ENCODE data around the gene TP53AIP1.

The TP53AIP1 gene

GRCh38 chr11:128942817-128943427 is at the start of gene TP53AIP1:
TSS of gene TP53AIP1 (minus strand) at chr11:128942871. CDS start at chr11:128937818, 5,053 bp downstream.
- DNase-seq: peak; percentile 61

DNA sequence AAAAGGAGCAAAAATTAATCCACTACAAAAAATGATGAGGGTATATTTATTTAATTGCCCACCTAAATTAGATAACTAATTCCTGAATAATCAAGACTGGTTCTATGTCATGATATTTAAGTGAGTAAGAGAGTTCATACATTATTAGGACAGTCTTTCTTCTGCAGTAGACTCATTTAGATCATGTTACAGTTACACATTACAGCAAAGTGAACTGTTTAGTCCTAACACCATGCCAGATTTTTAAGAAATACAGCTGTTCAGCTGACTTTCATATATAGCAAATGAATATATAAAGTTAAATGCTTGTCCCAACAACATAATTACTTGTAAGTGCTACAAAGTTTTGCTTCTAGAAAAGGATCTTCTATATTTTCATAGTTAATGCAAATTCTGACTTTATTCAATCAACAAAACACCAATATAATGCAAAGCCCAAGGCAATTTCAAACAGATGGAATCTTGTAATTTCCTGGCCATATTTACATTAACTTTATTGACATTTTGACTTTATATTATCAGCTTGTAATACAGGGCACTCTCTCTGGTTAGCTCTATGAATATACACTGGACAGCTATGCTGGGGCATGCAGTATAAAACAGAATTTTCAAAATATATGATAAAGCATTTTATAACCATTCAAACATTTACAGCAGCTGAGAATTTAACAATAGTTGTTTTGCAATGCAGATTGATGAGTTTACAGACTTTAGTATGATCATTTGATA is 45.7 kb upstream of the TP53AIP1 start:
- no peak for DNase-seq

DNA sequence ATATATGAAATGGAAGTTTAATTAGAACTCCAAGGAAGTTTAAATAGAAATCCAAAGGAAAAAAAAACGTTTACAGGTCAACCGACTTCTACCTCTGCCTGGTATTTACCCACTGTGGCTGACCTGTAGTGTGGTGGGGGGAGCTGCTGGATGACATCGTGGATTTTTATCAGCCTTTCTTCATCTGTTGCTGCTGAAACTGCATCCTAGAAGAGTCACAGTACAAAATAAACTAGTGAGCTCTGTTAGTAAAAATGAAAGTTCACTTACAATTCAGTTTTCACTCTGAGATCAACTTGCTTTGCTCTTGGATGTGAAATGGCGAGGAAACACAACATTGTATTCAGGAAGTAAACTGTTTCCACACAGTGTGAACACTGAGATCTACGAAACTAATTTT is 43.2 kb upstream of the TP53AIP1 start:
- DNase-seq: no peak

DNA sequence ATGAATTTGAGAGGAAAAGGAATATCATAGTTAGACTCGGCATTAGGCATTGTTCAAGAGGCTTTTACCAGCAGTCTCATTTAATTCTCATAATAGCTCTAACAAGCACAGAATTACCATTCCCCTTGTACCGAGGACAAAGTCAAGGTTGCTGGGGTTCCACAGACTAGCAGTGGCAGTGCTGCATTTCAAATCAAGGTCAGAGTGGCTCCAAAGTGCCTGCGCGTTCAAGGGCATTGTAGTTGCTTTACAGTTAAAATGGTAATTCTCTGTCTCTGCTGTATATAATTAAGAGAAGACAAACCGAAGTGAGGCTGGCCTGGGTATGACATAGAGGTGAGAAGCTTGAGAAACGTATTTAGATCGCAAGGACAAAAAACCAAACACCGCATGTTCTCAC is 40.4 kb upstream of the TP53AIP1 start:
- DNase-seq: no peak

DNA sequence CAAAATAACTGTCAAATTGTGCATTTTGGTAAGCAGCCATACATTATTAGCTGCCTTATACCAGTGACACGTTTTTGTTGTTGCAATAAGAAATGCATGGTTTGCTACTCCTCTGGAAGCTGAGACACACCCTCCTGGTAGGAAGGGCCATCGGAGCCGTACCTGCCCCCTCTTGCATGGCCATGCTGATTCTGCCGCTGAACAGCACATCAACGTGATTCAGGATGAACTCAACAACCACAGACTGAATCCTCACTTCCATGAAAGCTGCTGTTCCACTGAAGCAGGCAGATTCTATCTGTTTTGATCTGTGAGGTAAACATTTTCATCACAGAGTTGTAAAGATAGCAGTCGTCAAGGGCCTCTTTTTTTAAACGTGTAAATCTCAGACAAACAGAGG is 38.6 kb upstream of the TP53AIP1 start:
- DNase-seq: no peak

DNA sequence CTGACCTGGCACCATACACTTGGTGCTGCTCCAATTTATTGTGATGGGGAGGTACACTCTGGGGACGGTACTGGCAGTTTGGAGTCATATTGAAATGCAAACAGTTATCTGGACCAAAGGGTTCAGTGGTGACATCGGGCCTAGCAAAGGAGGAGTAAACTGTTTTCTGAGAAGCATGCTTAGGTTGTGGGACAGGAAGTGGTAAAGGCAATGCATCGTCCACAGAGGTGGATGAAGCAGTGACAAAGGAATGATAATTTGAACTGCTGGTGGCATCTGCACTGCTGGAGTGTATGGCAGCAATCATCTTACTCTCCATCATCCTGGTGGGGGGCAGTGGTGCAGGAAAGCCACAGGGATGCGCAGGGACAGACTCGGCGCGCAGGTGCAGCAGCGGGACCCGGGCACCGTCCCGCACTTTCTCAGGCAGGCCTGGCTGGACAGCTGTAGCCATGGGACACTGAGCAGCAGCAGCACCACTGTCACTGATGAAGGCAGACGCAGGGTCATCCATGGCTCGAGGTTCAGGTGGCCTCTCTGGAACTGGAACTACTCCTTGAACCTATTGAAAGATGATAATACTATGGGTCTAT is 28.0 kb upstream of the TP53AIP1 start:
- DNase-seq: no peak

GRCh38 chr11:128968916-128969315 is 26.2 kb upstream of the TP53AIP1 start:
- no peak for DNase-seq

- no peak for DNase-seq
These were observed 24.9 kb upstream of the TP53AIP1 start for GRCh38 chr11:128967578-128967977.

DNA sequence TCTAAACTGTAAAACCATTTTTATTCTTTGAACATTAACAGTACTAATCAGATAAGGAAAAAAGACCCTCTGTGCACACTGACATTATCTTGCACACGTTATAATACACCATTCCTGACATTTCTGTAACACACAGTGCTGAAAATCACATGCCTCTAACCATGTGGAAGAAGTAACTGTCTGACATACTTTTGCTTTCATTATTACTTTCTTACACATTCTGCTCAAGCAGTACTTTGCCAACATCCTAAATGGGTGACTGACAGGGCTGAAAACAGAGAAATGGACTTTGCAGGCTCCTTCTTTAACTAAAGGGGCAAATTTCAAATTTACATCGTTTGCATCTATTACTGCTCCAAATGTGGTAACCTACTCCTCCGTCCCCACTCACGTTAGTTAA is 22.8 kb upstream of the TP53AIP1 start:
- DNase-seq: no peak

- no peak for DNase-seq
These were observed 21.8 kb upstream of the TP53AIP1 start for GRCh38 chr11:128964463-128964930.

- no peak for DNase-seq
These were observed 21.2 kb upstream of the TP53AIP1 start for GRCh38 chr11:128963744-128964325.

DNA sequence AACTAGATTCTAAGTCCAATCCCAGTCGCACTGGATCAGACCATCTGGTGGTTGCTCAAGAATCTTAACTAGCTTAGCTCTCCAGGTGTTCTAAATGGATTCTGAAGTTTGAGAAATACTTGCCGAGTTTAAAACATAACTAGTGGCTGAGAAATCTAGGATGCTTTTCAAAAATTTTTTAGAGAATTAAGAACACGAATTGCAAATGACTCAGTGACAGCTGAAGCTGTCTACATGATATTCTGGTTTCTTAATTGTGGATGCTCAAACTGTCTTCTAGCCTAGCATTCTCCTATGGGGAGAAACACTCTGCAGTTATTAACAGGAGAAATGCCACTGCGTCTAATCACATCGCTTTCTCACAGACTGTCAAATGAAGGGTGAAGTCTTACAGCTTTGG is 20.2 kb upstream of the TP53AIP1 start:
- no peak for DNase-seq

- DNase-seq: no peak
These were observed 19.0 kb upstream of the TP53AIP1 start for GRCh38 chr11:128961645-128962044.

DNA sequence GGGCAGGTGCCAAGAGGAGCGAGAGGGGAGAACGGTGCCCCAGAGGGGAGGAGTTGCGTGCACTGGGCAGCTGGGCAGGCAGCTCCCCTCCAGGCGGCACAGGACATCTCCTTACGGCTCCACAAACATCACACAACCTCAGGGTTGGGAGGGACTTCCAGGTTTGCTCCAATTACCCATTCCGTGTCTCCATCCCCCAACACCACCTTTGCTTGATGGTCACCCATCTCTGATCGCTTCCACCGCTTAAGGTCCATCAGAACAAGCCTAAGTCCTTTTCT is 14.5 kb upstream of the TP53AIP1 start:
- no peak for DNase-seq

DNA sequence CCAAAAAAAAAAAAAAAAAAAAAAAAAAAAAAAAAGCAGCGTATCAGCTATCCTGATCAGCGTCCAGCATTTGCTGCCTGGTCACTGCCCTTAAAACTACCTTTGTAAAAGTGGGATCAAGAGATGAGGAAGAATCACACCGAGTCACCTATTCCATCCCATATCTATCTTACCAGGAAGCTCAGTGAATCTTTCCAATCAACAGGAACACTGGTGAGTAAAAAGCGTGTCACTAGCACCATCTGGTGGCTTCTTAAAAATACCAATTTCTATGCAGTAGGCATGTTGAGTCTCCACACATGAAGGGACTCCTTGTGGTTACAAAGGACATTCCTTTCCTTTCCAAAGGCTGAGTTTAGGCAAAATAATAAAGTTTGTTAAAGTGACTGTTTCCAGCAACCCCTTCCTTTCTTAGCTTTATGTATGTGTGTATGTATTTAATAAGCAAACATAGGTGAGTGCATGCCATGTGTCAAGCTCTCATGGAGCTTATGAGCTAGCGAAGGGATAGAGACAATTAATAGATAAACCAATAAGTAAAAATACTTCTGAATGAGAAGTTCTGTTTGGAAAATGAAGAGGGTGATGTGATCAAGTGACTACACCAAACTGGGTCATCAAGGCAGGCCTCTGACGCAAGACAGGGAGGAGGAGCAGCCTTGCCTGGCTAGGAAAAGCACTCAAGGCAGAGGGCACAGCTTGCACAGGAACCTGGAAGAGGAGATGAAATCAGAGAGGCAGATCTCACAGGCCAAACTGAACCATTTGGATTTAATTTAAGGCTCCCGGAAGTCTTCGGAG is 13.9 kb upstream of the TP53AIP1 start:
- DNase-seq: peak; percentile 49

DNA sequence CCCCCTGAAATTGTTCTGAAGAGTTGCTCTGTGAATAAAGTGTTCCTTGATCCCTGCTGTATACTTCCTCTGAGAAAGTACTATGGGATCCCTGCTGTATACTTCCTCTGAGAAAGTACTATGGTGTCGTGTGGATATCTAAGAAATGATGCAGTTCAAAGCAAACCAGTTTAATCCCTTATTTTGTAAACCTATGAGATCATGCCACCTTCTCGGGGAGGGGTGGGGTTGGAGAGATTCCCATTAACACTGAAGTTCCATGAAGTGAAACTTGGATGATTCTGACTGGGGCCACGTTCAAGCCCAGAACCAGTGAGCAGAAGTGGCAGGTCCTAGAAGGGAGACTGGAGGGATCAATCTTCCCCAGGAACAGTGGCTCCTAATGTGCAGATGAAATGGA is 13.0 kb upstream of the TP53AIP1 start:
- DNase-seq: no peak

DNA sequence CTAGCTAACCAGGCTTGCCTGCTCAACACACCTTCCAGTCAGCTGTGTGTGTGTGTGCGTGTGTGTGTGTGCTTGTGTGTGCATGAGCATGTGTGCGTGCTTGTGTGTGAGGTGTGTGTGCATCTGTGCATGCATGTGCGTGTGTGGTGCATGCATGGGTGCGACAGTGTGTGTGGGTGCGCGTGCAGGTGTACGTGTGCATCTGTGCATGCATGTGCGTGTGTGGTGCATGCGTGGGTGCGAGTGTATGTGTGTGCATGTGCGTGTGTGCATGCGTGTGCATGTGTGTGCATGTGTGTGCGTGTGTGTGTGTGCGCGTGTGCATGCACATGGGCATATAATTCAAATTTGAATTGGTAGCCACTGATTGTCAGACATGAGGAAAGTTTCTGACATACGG is 10.5 kb upstream of the TP53AIP1 start:
- DNase-seq: no peak

- no peak for DNase-seq
These were observed 7.3 kb upstream of the TP53AIP1 start for GRCh38 chr11:128949791-128950454.

DNA sequence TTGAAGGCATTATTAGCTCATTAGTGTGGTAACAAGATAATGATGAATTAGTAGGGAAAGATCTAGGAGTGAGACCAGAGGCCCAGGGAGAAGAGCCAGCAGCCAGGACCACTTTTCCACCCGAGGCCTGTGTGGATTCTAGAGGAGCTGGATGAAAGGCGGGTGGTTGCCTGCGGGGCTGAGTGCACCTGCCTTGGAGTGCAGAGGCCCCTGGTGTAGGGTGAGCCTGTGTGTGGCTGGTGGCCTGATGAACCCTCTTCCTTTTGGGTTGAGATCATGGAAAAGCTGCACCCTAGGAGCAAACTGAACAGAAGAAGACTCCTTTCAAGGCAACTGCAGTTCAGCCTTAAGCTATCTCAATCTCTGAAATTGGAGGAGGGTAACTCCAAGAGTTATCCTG is 5.9 kb upstream of the TP53AIP1 start:
- no peak for DNase-seq

DNA sequence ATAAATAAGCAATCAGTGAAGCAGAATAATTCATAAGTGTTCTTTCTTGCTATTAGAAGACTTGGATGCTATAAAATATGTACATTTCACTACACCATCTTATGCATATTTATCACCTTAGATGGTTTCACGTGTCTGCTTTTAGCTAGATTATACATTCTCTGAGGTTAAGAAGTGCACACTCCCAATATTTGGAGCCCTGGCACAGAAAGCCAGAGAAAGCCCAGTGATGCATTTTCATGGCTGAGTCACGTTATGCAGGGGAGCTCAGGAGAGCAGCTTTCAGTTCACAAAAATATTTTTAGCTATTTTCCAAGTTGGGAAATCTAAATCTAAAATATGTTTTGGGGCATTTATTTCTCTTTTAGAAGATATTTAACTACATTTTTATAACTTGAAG is 5.1 kb upstream of the TP53AIP1 start:
- no peak for DNase-seq

DNA sequence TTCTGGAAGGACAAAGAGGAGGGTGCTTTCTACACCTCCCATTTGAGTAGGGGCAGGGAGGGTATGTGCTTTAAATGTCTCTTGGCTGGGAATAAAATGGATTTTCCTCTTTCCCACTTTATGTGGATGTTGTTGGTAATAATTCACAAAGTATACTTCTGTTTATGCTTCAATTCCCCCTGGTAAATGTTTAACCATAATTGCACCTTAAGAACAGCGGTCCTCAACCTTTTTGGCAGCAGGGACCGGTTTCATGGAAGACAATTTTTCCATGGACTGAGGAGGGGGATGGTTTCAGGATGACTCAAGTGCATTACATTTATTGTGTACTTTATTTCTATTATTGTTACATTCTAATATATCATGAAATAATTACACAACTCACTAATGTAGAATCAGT is 4.0 kb upstream of the TP53AIP1 start:
- no peak for DNase-seq

- DNase-seq: no peak
These were observed 831 bp upstream of the TP53AIP1 start for GRCh38 chr11:128943428-128943976.

- no peak for DNase-seq
These were observed 429 bp downstream of the TP53AIP1 start for GRCh38 chr11:128942272-128942612.

All from right hindlimb (tissue), 1 donor.